Osteocyte (in vitro differentiated cells): ENCODE results near the gene SEC22A. TPM values are rescaled to one million over a fixed set of nuclear protein-coding genes. Genes with fewer than 3 reads are reported as not detected.

Experiments
- DNase-seq: peaks from one replicate; pipeline ENCODE4 v3.0.0; 2021; ENCODE audit warnings: mixed read lengths; ENCODE audit not compliant: unreplicated experiment; ENCODE audit errors: extremely low spot score
- H3K27ac Mint-ChIP-seq: one replicate; pipeline ENCODE4 v1.8.0; 2021; ENCODE audit warnings: mild to moderate bottlenecking, mixed read lengths; ENCODE audit not compliant: unreplicated experiment
- H3K27me3 Mint-ChIP-seq: one replicate; pipeline ENCODE4 v1.8.0; 2021; ENCODE audit warnings: mixed read lengths; ENCODE audit not compliant: unreplicated experiment
- H3K36me3 Mint-ChIP-seq: one replicate; pipeline ENCODE4 v1.8.0; 2021; ENCODE audit warnings: mixed read lengths; ENCODE audit not compliant: unreplicated experiment
- H3K4me1 Mint-ChIP-seq: one replicate; pipeline ENCODE4 v1.8.0; 2021; ENCODE audit warnings: mixed read lengths; ENCODE audit not compliant: unreplicated experiment
- H3K4me3 Mint-ChIP-seq: one replicate; pipeline ENCODE4 v1.8.0; 2021; ENCODE audit warnings: mild to moderate bottlenecking, moderate library complexity, mixed read lengths; ENCODE audit not compliant: unreplicated experiment
- H3K9me3 Mint-ChIP-seq: one replicate; pipeline ENCODE4 v1.8.0; 2021; ENCODE audit warnings: mixed read lengths; ENCODE audit not compliant: unreplicated experiment
- CTCF ChIP-seq: fragments of 200-600 bp; sonication (generic); IDR thresholded peaks from 2 replicates; pipeline ENCODE4 v1.5.0; 2021; ENCODE audit warnings: antibody characterized with exemption, mild to moderate bottlenecking, moderate library complexity
- total RNA-seq: library from RNA; stranded (reverse); gene quantifications from 2 replicates; pipeline ENCODE4 v1.2.1, GENCODE V29; 2021

Gene SEC22A
- total RNA-seq, 1 donor from 2014 or later, result 19.1 TPM

- Mint-ChIP-seq H3K27ac (no peak overlapping the region), H3K9me3 (peaks cover 8% of the 10 kb centered on the region), H3K36me3 (peaks cover 20% of the 10 kb centered on the region), H3K4me3 (no peak overlapping the region), H3K27me3 (no peaks in the 10 kb centered on the region), H3K4me1 (peaks cover 3% of the 10 kb centered on the region)
- DNase-seq, result no peak
- no peak for TF ChIP-seq CTCF
Observed at GRCh38 chr3:123169930-123170329, 31.8 kb upstream of the SEC22A start.

GRCh38 chr3:123180791-123181190, 21.0 kb upstream of the SEC22A start:
- DNase-seq, result no peak
- Mint-ChIP-seq H3K4me1 (no peaks in the 10 kb centered on the region), H3K27ac (no peak overlapping the region), H3K27me3 (no peaks in the 10 kb centered on the region), H3K36me3 (peaks cover 7% of the 10 kb centered on the region), H3K9me3 (peaks cover 6% of the 10 kb centered on the region), H3K4me3 (no peak overlapping the region)
- no peak for TF ChIP-seq CTCF

- H3K4me1 Mint-ChIP-seq, result no peaks in the 10 kb centered on the region
- no peak overlapping the region for H3K27ac Mint-ChIP-seq
- no peaks in the 10 kb centered on the region for H3K27me3 Mint-ChIP-seq
- no peak for TF ChIP-seq CTCF
- peaks cover 6% of the 10 kb centered on the region for H3K36me3 Mint-ChIP-seq
- no peak for DNase-seq
- H3K9me3 Mint-ChIP-seq, result peaks cover 5% of the 10 kb centered on the region
- H3K4me3 Mint-ChIP-seq, result no peak overlapping the region
Observed at GRCh38 chr3:123186695-123187094, 15.0 kb upstream of the SEC22A start.

GRCh38 chr3:123188058-123188457, 13.7 kb upstream of the SEC22A start:
- Mint-ChIP-seq H3K27ac (no peak overlapping the region), H3K36me3 (peaks cover 6% of the 10 kb centered on the region), H3K27me3 (no peaks in the 10 kb centered on the region), H3K4me1 (no peaks in the 10 kb centered on the region), H3K4me3 (no peak overlapping the region), H3K9me3 (no peaks in the 10 kb centered on the region)
- DNase-seq, result no peak
- TF ChIP-seq CTCF, result no peak

GRCh38 chr3:123193448-123194101, 8.2 kb upstream of the SEC22A start:
- Mint-ChIP-seq H3K27me3 (no peaks in the 10 kb centered on the region), H3K36me3 (no peaks in the 10 kb centered on the region), H3K27ac (no peak overlapping the region), H3K4me3 (no peak overlapping the region), H3K4me1 (no peaks in the 10 kb centered on the region), H3K9me3 (no peaks in the 10 kb centered on the region)
- no peak for DNase-seq
- TF ChIP-seq CTCF, result no peak
